Measurements from ENCODE around the gene HDAC1. TPM values are rescaled to one million over a fixed set of nuclear protein-coding genes. Genes with fewer than 3 reads are reported as not detected.
A peak's percentile ranks its signal among the peaks of the same experiment; 100 is the strongest.

Gene HDAC1
- total and polyA plus RNA-seq, 2 of the 13 experiments (the other 11 are each of a cell fraction or from before 2014, with no cell fraction given), result 93.5 to 189 TPM

GRCh38 chr1:32307324-32307723 lies 15.4 kb downstream of the HDAC1 start (continued):
- TF ChIP-seq AFF4 (CRISPR knock-in tag; IDR thresholded peaks at IDR 0.05), result no peak
- no peak for TF ChIP-seq KLF9 (CRISPR knock-in tag; IDR thresholded peaks at IDR 0.05; ENCODE audit: low read depth)

GRCh38 chr1:32309960-32310359 lies 18.1 kb downstream of the HDAC1 start:
- ATAC-seq (peak; percentile 57), FAIRE-seq (no peak), DNase-seq (ENCODE audit: low spot score) (no peak)
- peaks cover 83% of the 10 kb centered on the region for H3K79me2 ChIP-seq (ENCODE audit: insufficient read depth, low read length)
- BruUV-seq (replicated peaks), result no TSS peak
- H3K4me2 ChIP-seq (ENCODE audit: low read depth, low read length), result peak overlapping the region; percentile 12
- 45% methylated on average over 1 of the region's 1 CpG for WGBS (ENCODE audit: low lambda C conversion rate)
- H4K20me1 ChIP-seq (ENCODE audit: insufficient read depth, low read length), result no peaks in the 10 kb centered on the region
- H2AFZ ChIP-seq (ENCODE audit: low read length), result no peak overlapping the region
- POLR2A ChIA-PET, result interaction anchor here (1.1 to 2.3 kb wide), 2 partner anchors 12 to 19 kb away, joined by 5 to 10 read pairs; partner anchors contain the start of gene HDAC1
- no peak overlapping the region for H3K9ac ChIP-seq (ENCODE audit: insufficient read depth, low read depth, low read length)
- H3K36me3 ChIP-seq (replicated peaks in 1 of 2; ENCODE audit: control insufficient read depth in 1 of 2, insufficient read depth in 2 of 2, low read length in 2 of 2), result peaks cover 3 to 22% of the 10 kb centered on the region in 2 experiments
- intact Hi-C loops (cut with micrococcal nuclease; ENCODE audit: unreplicated experiment), result no loop called here
- no peak overlapping the region for H3K4me3 ChIP-seq (replicated peaks in 1 of 3; ENCODE audit: insufficient read depth in 1 of 3, low read depth in 2 of 3, low read length in 3 of 3)
- CTCF ChIA-PET (ENCODE audit: low intra/inter-chr PET ratio, low total read pairs), result no interaction called here
- H3K4me1 ChIP-seq (ENCODE audit: insufficient read depth, low read length), result peaks cover 58% of the 10 kb centered on the region
- peak overlapping the region; percentile 53 for H3K27ac ChIP-seq (ENCODE audit: extremely low read length, insufficient read depth, low read length)
- no peaks in the 10 kb centered on the region for H3K9me3 ChIP-seq (ENCODE audit: low read length)
- no peaks in the 10 kb centered on the region for H3K27me3 ChIP-seq (ENCODE audit: control insufficient read depth in 1 of 2, insufficient read depth in 2 of 2, low read length in 2 of 2)
- in situ Hi-C loops (cut with HindIII; ENCODE audit: extremely low pct_ligation_motif_present, low pct_unique_long_range_greater_than_20kb), result no loop called here
- peak; percentile 97 for TF ChIP-seq ZNF121 (CRISPR knock-in tag; IDR thresholded peaks at IDR 0.05)
- TF ChIP-seq RXRB (CRISPR knock-in tag; IDR thresholded peaks at IDR 0.05; ENCODE audit: borderline replicate concordance), result 0 out of 2 replicates have a peak, but pooled peaks have one; percentile 21
- no peak for TF ChIP-seq MIER3 (CRISPR knock-in tag; IDR thresholded peaks at IDR 0.05; ENCODE audit: borderline replicate concordance)
- no peak for TF ChIP-seq TRIM22 (IDR thresholded peaks at IDR 0.05)
- TF ChIP-seq FOXA1 (IDR thresholded peaks at IDR 0.05), result peak; percentile 25; the same call in 1 of the 2 replicates
- TF ChIP-seq FOXA1 (CRISPR knock-in tag; IDR thresholded peaks at IDR 0.05), result peak; percentile 68
- peak; percentile 47; the same call in 1 of the 2 replicates for TF ChIP-seq FOXP4 (CRISPR knock-in tag; IDR thresholded peaks at IDR 0.05)
- no peak for TF ChIP-seq FOXP1 (IDR thresholded peaks at IDR 0.05)
- peak; percentile 69 for TF ChIP-seq FOXP1 (CRISPR knock-in tag; IDR thresholded peaks at IDR 0.05)
- no peak for TF ChIP-seq CENPX (CRISPR knock-in tag; IDR thresholded peaks at IDR 0.05)
- TF ChIP-seq FOXA3 (CRISPR knock-in tag; IDR thresholded peaks at IDR 0.05), result peak; percentile 76
- peak; percentile 44; the same call in 1 of the 2 replicates for TF ChIP-seq FOXK1 (CRISPR knock-in tag; IDR thresholded peaks at IDR 0.05; ENCODE audit: borderline replicate concordance, low read depth)
- peak; percentile 34 for TF ChIP-seq TEAD3 (CRISPR knock-in tag; optimal IDR thresholded peaks at IDR 0.05; ENCODE audit: borderline replicate concordance)
- TF ChIP-seq LCORL (IDR thresholded peaks at IDR 0.05), result no peak
- peak; percentile 24; the same call in 1 of the 2 replicates for TF ChIP-seq LCORL (CRISPR knock-in tag; IDR thresholded peaks at IDR 0.05)
- TF ChIP-seq GATAD2A (CRISPR knock-in tag; IDR thresholded peaks at IDR 0.05), result 0 out of 2 replicates have a peak, but pooled peaks have one; percentile 38
- peak; percentile 42; the same call in 1 of the 2 replicates for TF ChIP-seq SAP130 (CRISPR knock-in tag; IDR thresholded peaks at IDR 0.05; ENCODE audit: low read depth)
- no peak for TF ChIP-seq RFXANK (CRISPR knock-in tag; IDR thresholded peaks at IDR 0.05)
- TF ChIP-seq ZNF644 (CRISPR knock-in tag; IDR thresholded peaks at IDR 0.05; ENCODE audit: low read depth), result peak; percentile 54; the same call in 1 of the 2 replicates

Data from HepG2 (cell line).